ENCODE results near the gene STAT5B.
"Not testable (repeated sequence)": the region's sequence is repeated elsewhere in the genome, so short reads cannot be mapped to it uniquely, and the experiment has no call there.

Gene STAT5B

GRCh38 chr17:42311240-42312034 lies 35.2 kb upstream of the STAT5B start:
- peak overlapping the region; percentile 93 for H3K27ac Mint-ChIP-seq
- ATAC-seq (no peak), DNase-seq (ENCODE audit: low spot score in 2 of 2) (no peak)

GRCh38 chr17:42310787-42311215 lies 34.6 kb upstream of the STAT5B start:
- DNase-seq (ENCODE audit: low spot score in 2 of 2) = no peak
- Mint-ChIP-seq H3K9me3 (no peaks in the 10 kb centered on the region), H3K27ac (peak overlapping the region; percentile 93), H3K4me1 (peaks cover 65% of the 10 kb centered on the region), H3K4me3 (no peak overlapping the region), H3K36me3 (peaks cover 100% of the 10 kb centered on the region)
- peak; percentile 2 for ATAC-seq

More at GRCh38 chr17:42311240-42312034, 35.2 kb upstream of the STAT5B start:
- Mint-ChIP-seq H3K9me3 (no peaks in the 10 kb centered on the region), H3K36me3 (peaks cover 100% of the 10 kb centered on the region), H3K4me3 (peak overlapping the region; percentile 38), H3K4me1 (peaks cover 61% of the 10 kb centered on the region)

- peaks cover 60% of the 10 kb centered on the region for H3K4me1 Mint-ChIP-seq
- DNase-seq (ENCODE audit: low spot score in 2 of 2) (no peak), ATAC-seq (no peak)
- H3K27ac Mint-ChIP-seq = peak overlapping the region; percentile 93
- no peaks in the 10 kb centered on the region for H3K9me3 Mint-ChIP-seq
- no peak overlapping the region for H3K4me3 Mint-ChIP-seq
- H3K36me3 Mint-ChIP-seq = peaks cover 100% of the 10 kb centered on the region
These were observed 34.0 kb upstream of the STAT5B start for GRCh38 chr17:42309986-42310786.

- Mint-ChIP-seq H3K27ac (peak overlapping the region; percentile 93), H3K36me3 (peaks cover 100% of the 10 kb centered on the region), H3K4me3 (no peak overlapping the region), H3K4me1 (peaks cover 67% of the 10 kb centered on the region), H3K9me3 (no peaks in the 10 kb centered on the region)
- ATAC-seq (no peak), DNase-seq (ENCODE audit: low spot score in 2 of 2) (no peak)
These were observed 33.0 kb upstream of the STAT5B start for GRCh38 chr17:42309142-42309541.

- ATAC-seq (no peak), DNase-seq (ENCODE audit: low spot score in 2 of 2) (no peak)
- peaks cover 68% of the 10 kb centered on the region for H3K4me1 Mint-ChIP-seq
- no peak overlapping the region for H3K4me3 Mint-ChIP-seq
- peak overlapping the region; percentile 93 for H3K27ac Mint-ChIP-seq
- H3K9me3 Mint-ChIP-seq = no peaks in the 10 kb centered on the region
- peaks cover 100% of the 10 kb centered on the region for H3K36me3 Mint-ChIP-seq
These were observed 32.3 kb upstream of the STAT5B start for GRCh38 chr17:42308446-42308845.

GRCh38 chr17:42307362-42307927 lies 31.3 kb upstream of the STAT5B start:
- Mint-ChIP-seq H3K36me3 (peaks cover 100% of the 10 kb centered on the region), H3K27ac (peak overlapping the region; percentile 93), H3K4me1 (peaks cover 64% of the 10 kb centered on the region), H3K9me3 (no peaks in the 10 kb centered on the region), H3K4me3 (no peak overlapping the region)
- ATAC-seq (no peak), DNase-seq (ENCODE audit: low spot score in 2 of 2) (no peak)

GRCh38 chr17:42306385-42306667 lies 30.1 kb upstream of the STAT5B start:
- ATAC-seq (no peak), DNase-seq (ENCODE audit: low spot score in 2 of 2) (no peak)
- peaks cover 100% of the 10 kb centered on the region for H3K36me3 Mint-ChIP-seq
- H3K4me3 Mint-ChIP-seq = no peak overlapping the region
- H3K27ac Mint-ChIP-seq = peak overlapping the region; percentile 86
- H3K9me3 Mint-ChIP-seq = no peaks in the 10 kb centered on the region
- H3K4me1 Mint-ChIP-seq = peaks cover 65% of the 10 kb centered on the region

GRCh38 chr17:42305543-42306384 lies 29.6 kb upstream of the STAT5B start:
- H3K36me3 Mint-ChIP-seq = peaks cover 100% of the 10 kb centered on the region
- H3K4me3 Mint-ChIP-seq = no peak overlapping the region
- peaks cover 65% of the 10 kb centered on the region for H3K4me1 Mint-ChIP-seq
- H3K27ac Mint-ChIP-seq = peak overlapping the region; percentile 86
- no peaks in the 10 kb centered on the region for H3K9me3 Mint-ChIP-seq
- no peak for DNase-seq (ENCODE audit: low spot score in 2 of 2)
- ATAC-seq = no peak

GRCh38 chr17:42305031-42305330 lies 28.8 kb upstream of the STAT5B start:
- not testable (repeated sequence) for H3K9me3 Mint-ChIP-seq; H3K4me3 Mint-ChIP-seq; ATAC-seq; DNase-seq (ENCODE audit: low spot score in 2 of 2)
- Mint-ChIP-seq H3K27ac (peak overlapping the region; percentile 74), H3K4me1 (peaks cover 57% of the 10 kb centered on the region), H3K36me3 (peaks cover 100% of the 10 kb centered on the region)

GRCh38 chr17:42304187-42305030 lies 28.2 kb upstream of the STAT5B start:
- no peak overlapping the region for H3K4me3 Mint-ChIP-seq
- H3K9me3 Mint-ChIP-seq = no peaks in the 10 kb centered on the region
- DNase-seq (ENCODE audit: low spot score in 2 of 2) (no peak), ATAC-seq (no peak)
- H3K27ac Mint-ChIP-seq = peak overlapping the region; percentile 74
- peaks cover 51% of the 10 kb centered on the region for H3K4me1 Mint-ChIP-seq
- peaks cover 98% of the 10 kb centered on the region for H3K36me3 Mint-ChIP-seq

- ATAC-seq (no peak), DNase-seq (ENCODE audit: low spot score in 2 of 2) (no peak)
- Mint-ChIP-seq H3K4me3 (no peak overlapping the region), H3K4me1 (peaks cover 44% of the 10 kb centered on the region), H3K27ac (peak overlapping the region; percentile 74), H3K36me3 (peaks cover 98% of the 10 kb centered on the region), H3K9me3 (no peaks in the 10 kb centered on the region)
These were observed 27.5 kb upstream of the STAT5B start for GRCh38 chr17:42303694-42304093.

- no peak for ATAC-seq
- no peak for DNase-seq (ENCODE audit: low spot score in 2 of 2)
- Mint-ChIP-seq H3K36me3 (peaks cover 98% of the 10 kb centered on the region), H3K9me3 (no peaks in the 10 kb centered on the region), H3K4me1 (peaks cover 45% of the 10 kb centered on the region), H3K27ac (peak overlapping the region; percentile 85), H3K4me3 (no peak overlapping the region)
These were observed 24.8 kb upstream of the STAT5B start for GRCh38 chr17:42301022-42301421.

- not testable (repeated sequence) for ATAC-seq; H3K9me3 Mint-ChIP-seq; H3K4me3 Mint-ChIP-seq; DNase-seq (ENCODE audit: low spot score in 2 of 2); H3K27ac Mint-ChIP-seq
- Mint-ChIP-seq H3K36me3 (peaks cover 98% of the 10 kb centered on the region), H3K4me1 (peaks cover 52% of the 10 kb centered on the region)
These were observed 23.7 kb upstream of the STAT5B start for GRCh38 chr17:42299913-42300312.

- ATAC-seq; H3K4me3 Mint-ChIP-seq; DNase-seq (ENCODE audit: low spot score in 2 of 2); H3K27ac Mint-ChIP-seq; H3K9me3 Mint-ChIP-seq: not testable (repeated sequence)
- H3K36me3 Mint-ChIP-seq = peaks cover 98% of the 10 kb centered on the region
- peaks cover 50% of the 10 kb centered on the region for H3K4me1 Mint-ChIP-seq
These were observed 23.2 kb upstream of the STAT5B start for GRCh38 chr17:42299361-42299760.
